GM18909 (cell line): ENCODE measurements around the gene BEND2.

Experiments used
- ATAC-seq: cut with Tn5 transposase; IDR thresholded peaks from one replicate; pipeline ENCODE4 v1.9.1; 2021; ENCODE audit warnings: mild to moderate bottlenecking; ENCODE audit not compliant: unreplicated experiment, poor library complexity

Gene BEND2

GRCh38 chrX:18146954-18147353 is 73.7 kb downstream of the BEND2 start:
- no peak for ATAC-seq

- no peak for ATAC-seq
Measured at GRCh38 chrX:18146009-18146408, 74.7 kb downstream of the BEND2 start.

GRCh38 chrX:18136816-18137215 is 83.9 kb downstream of the BEND2 start:
- ATAC-seq, result no peak

GRCh38 chrX:18133605-18134004 is 87.1 kb downstream of the BEND2 start:
- no peak for ATAC-seq

- ATAC-seq, result no peak
Measured at GRCh38 chrX:18129690-18130089, 91.0 kb downstream of the BEND2 start.

GRCh38 chrX:18126971-18127370 is 93.7 kb downstream of the BEND2 start:
- ATAC-seq, result no peak

GRCh38 chrX:18119856-18120255 is 100.8 kb downstream of the BEND2 start:
- no peak for ATAC-seq
